Prostate gland (tissue), 2 donors: ENCODE results near the gene B3GNT9. TPM values are rescaled to one million over a fixed set of nuclear protein-coding genes. Genes with fewer than 3 reads are reported as not detected.

Experiments
- DNase-seq: peaks from one replicate; pipeline ENCODE4 v3.0.0-alpha.2; 2019; ENCODE audit warnings: low spot score
- H3K27ac ChIP-seq, 2 donors: fragments of 200-600 bp; sonication (generic); 2 replicates each; pipeline ENCODE4 v1.5.1; 2017 to 2019
- H3K27me3 ChIP-seq: fragments of 200-600 bp; sonication (generic); replicated peaks from 2 replicates; pipeline ENCODE4 v1.5.1; 2019; ENCODE audit not compliant: insufficient read depth
- H3K36me3 ChIP-seq, 2 donors: fragments of 200-600 bp; sonication (generic); 1 replicate in 1 of 2; 2 replicates in 1 of 2; pipeline versions ENCODE4 v1.5.1 to v1.8.1; 2017 to 2019
- H3K4me1 ChIP-seq: fragments of 200-600 bp; sonication (generic); replicated peaks from 2 replicates; pipeline ENCODE4 v1.5.1; 2019
- H3K4me3 ChIP-seq, 2 donors: fragments of 200-600 bp; sonication (generic); 2 replicates each; pipeline ENCODE4 v1.5.1; 2017 to 2019
- H3K9me3 ChIP-seq: fragments of 200-600 bp; sonication (generic); 2 replicates; pipeline ENCODE4 v1.5.1; 2017
- CTCF ChIP-seq, 4 experiments: fragments of 200-600 bp in 2 of 4; fragments of 450-650 bp in 2 of 4; sonication (generic) in 2 of 4; IDR thresholded peaks; 1 replicate in 3 of 4; 2 replicates in 1 of 4; pipeline ENCODE4 v1.5.1; 2016 to 2019; ENCODE audit warnings: antibody characterized with exemption in 4 of 4, mild to moderate bottlenecking in 2 of 4, moderate library complexity in 2 of 4
- POLR2A ChIP-seq: fragments of 450-650 bp; IDR thresholded peaks from one replicate; pipeline ENCODE4 v1.6.1; 2016; ENCODE audit warnings: antibody characterized with exemption, mild to moderate bottlenecking
- POLR2AphosphoS5 ChIP-seq: sonication (generic); formaldehyde crosslinking; IDR thresholded peaks from one replicate; pipeline ENCODE4 v1.6.1; 2017; ENCODE audit warnings: antibody characterized with exemption
- WGBS: methylation state at CpG from one replicate; pipeline ENCODE4 v1.1.5; 2018; 5-methylcytosine and 5-hydroxymethylcytosine counted together
- intact Hi-C: fragments of 100-400 bp; cut with DNase I; formaldehyde crosslinking; loops from one replicate; pipeline ENCODE4 v1.14.2; 2022
- total RNA-seq, 2 donors: library from RNA; depleted of rRNA; stranded (reverse); fragments of >200 nt; gene quantifications; one replicate each; pipeline ENCODE4 v1.1.0, GENCODE V29; 2016

The B3GNT9 gene
- total RNA-seq, 2 donors from 2014 or later = 32.1 to 37.3 TPM

- H3K36me3 ChIP-seq = peaks cover 13 to 17% of the 10 kb centered on the region in 2 donors
- intact Hi-C loops = no loop called here
Measured at GRCh38 chr16:67142342-67142741, 8.5 kb downstream of the B3GNT9 start.

DNA sequence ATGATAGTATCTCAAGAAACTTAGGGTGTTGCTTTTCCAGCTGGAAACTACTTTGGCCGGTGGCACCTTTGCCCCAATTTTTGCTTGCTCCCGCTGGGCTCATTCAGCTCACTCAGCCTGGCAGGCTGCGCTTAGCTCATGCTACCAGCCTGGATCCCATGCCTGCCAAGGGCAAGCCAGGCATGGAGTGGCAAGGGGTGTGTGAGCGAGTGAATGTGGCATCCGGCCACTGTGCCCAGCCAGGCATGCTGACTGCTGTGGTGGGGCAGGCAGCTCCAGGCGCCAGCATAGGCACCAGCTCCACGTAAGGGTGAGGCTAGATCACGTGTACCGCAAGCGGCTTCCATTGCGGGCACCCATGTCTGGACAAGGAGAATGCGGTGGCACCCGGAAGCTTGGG lies 9.4 kb downstream of the B3GNT9 start:
- H3K36me3 ChIP-seq = peaks cover 13 to 17% of the 10 kb centered on the region in 2 donors
- intact Hi-C loops = no loop called here
- no peak overlapping the region for H3K27ac ChIP-seq
- TF ChIP-seq POLR2AphosphoS5 (no peak), POLR2A (no peak)
- no peaks in the 10 kb centered on the region for H3K27me3 ChIP-seq
- no peaks in the 10 kb centered on the region for H3K4me1 ChIP-seq
- H3K4me3 ChIP-seq = no peak overlapping the region
- 96% methylated on average over 13 of the region's 13 CpGs for WGBS
- H3K9me3 ChIP-seq = no peaks in the 10 kb centered on the region
- DNase-seq = no peak

More at GRCh38 chr16:67142342-67142741, 8.5 kb downstream of the B3GNT9 start:
- 87% methylated on average over 9 of the region's 9 CpGs for WGBS
- Histone ChIP-seq H3K27me3 (no peaks in the 10 kb centered on the region), H3K27ac (no peak overlapping the region), H3K9me3 (no peaks in the 10 kb centered on the region), H3K4me3 (no peak overlapping the region), H3K4me1 (no peaks in the 10 kb centered on the region)
- no peak for DNase-seq
- TF ChIP-seq POLR2A = no peak
- TF ChIP-seq POLR2AphosphoS5 = no peak
- TF ChIP-seq CTCF (IDR thresholded peaks at IDR 0.05) = no peak

DNA sequence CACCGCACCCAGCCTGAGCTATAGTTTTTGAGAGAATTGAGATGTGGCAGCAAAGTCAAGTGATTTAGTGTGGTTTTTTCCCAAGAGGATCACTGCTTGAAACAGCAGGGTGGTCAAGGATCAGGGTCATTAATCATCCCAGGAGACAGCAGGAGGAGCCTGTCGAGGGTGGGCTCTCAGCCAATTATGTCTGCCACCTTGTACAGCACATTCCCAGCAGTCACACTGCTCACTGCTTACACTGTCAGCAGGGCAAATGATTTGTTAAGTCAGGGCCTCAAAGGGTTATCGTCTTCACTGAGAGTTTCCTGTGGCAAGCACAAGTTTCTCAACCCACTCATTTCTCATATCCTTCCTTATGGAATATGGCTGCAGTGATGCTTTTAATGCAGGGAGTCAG lies 13.2 kb downstream of the B3GNT9 start:
- intact Hi-C loops = no loop called here
- Histone ChIP-seq H3K27ac (no peak overlapping the region), H3K4me1 (no peaks in the 10 kb centered on the region), H3K36me3 (peaks cover 8 to 20% of the 10 kb centered on the region in 2 donors), H3K9me3 (no peaks in the 10 kb centered on the region), H3K27me3 (no peaks in the 10 kb centered on the region), H3K4me3 (no peak overlapping the region)
- no peak for DNase-seq
- TF ChIP-seq POLR2AphosphoS5 (no peak), POLR2A (no peak), CTCF (IDR thresholded peaks at IDR 0.05) (no peak)
- WGBS = 55% methylated on average over 3 of the region's 3 CpGs

DNA sequence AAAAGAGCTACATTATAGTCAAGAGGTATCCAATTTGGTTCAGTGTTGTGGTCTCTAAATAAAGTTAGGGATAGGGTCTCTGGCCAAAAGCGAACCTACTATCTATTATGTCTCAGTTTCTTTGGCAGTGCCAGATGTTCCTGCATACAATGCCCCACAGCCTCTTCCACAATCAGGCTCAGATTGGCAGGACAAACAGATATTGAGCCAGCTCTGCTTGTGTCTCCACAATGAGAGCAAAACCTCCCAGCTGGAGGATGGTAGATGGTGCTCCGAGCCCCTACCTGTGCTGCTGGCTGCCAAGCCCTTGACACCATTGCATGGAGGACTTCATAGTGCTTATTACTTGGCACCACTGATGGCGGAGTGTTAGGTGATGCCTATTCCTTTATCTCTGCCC lies 21.4 kb downstream of the B3GNT9 start:
- Histone ChIP-seq H3K4me3 (no peak overlapping the region), H3K36me3 (peaks cover 3 to 4% of the 10 kb centered on the region in 2 donors), H3K4me1 (no peaks in the 10 kb centered on the region), H3K27ac (no peak overlapping the region), H3K9me3 (no peaks in the 10 kb centered on the region), H3K27me3 (no peaks in the 10 kb centered on the region)
- TF ChIP-seq CTCF (IDR thresholded peaks at IDR 0.05) (no peak), POLR2AphosphoS5 (no peak), POLR2A (no peak)
- DNase-seq = no peak
- WGBS = 97% methylated on average over 3 of the region's 3 CpGs
- intact Hi-C loops = no loop called here

DNA sequence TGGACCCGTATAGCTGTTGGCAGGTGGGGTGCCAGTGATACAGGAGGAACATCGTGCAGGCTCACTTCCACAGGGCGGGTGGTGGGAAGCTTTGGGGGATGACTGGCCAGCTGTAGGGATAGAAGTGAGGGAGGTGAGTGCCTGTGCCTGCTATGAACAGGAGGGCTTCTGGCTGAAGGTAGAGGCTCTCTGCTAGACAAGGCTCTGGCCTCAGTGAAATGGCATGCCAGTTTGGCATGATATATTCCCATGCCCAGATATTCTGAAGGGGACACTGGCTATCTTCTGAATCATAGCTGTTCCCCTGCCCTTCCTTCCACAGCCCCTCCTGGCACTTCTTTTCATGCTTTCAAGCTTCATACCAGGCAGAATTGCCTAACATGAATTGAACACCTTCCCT lies 21.9 kb downstream of the B3GNT9 start:
- intact Hi-C loops = no loop called here
- Histone ChIP-seq H3K4me3 (no peak overlapping the region), H3K9me3 (no peaks in the 10 kb centered on the region), H3K27me3 (no peaks in the 10 kb centered on the region), H3K27ac (no peak overlapping the region), H3K36me3 (peaks cover 0 to 4% of the 10 kb centered on the region in 2 donors), H3K4me1 (no peaks in the 10 kb centered on the region)
- WGBS = 97% methylated on average over 3 of the region's 3 CpGs
- DNase-seq = no peak
- TF ChIP-seq CTCF (IDR thresholded peaks at IDR 0.05) = no peak
- no peak for TF ChIP-seq POLR2A
- TF ChIP-seq POLR2AphosphoS5 = no peak
